DMS114 treated with DMSO at 0.1 percent for 48 hours (cell line): ENCODE results near the gene CANT1.
A peak's percentile ranks its signal among the peaks of the same experiment; 100 is the strongest.
"Not testable (repeated sequence)": the region's sequence is repeated elsewhere in the genome, so short reads cannot be mapped to it uniquely, and the experiment has no call there.

Source experiments
- DNase-seq: peaks from one replicate; lab custom pipeline; 2025; ENCODE audit not compliant: unreplicated experiment; lab: John Stamatoyannopoulos, UW

CANT1 gene

DNA sequence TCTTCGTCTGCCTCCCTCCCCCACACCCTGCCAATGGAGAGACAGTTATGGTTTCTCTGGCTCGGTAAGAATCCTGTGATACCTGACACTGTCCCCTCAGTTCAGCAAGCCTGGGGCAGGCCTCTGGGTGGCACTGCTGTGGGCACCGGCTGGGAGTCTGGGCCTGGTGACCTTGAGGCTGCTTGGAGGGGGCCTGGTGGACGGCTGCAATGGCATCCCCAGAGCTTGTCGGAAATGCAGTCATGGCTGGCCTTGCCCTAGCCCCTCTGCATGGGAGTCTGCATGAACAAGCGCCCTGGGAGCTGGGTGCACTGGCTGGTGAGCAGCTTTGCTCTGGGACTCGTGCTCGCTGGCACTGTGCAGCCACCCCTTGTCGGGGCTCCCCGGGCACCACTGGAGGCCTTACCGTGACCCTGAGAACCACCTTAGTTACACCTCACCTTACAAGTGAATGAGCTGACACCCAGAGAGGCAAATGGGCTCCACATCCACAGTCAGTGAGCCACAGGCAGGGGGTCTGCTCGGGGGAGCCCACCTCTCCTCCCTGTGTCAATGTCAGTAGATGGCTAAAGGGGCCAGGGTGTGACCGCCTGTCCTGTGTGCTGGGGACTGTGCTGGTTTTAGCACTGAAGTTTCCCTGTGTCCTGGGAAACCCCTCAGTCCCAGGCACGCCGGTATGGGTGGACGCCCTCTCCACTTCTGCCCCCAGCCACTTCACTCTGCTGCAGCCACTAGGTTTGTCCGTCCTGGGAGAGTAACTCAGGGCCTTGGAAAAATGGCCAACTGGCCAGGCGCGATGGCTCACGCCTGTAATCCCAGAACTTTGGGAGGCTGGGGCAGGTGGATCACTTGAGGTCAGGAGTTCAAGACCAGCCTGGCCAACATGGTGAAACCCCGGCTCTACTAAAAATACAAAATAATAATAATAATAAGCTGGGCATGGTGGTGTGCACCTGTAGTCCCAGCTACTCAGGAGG, 31.3 kb downstream of the CANT1 start:
- DNase-seq, result no peak

DNA sequence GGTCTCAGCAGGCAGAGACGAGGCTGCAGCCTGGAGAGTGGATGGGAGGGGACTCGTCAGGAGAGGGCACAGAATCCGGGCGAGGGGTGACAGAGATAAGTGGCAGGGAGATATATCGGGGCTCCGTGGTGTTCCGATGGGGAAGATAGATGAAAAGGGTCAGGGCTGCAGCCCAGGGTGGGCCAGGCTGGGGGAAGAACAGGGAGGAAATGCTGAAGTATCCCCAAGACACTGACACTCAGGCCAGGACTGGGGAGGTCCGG, 32.0 kb downstream of the CANT1 start:
- no peak for DNase-seq

DNA sequence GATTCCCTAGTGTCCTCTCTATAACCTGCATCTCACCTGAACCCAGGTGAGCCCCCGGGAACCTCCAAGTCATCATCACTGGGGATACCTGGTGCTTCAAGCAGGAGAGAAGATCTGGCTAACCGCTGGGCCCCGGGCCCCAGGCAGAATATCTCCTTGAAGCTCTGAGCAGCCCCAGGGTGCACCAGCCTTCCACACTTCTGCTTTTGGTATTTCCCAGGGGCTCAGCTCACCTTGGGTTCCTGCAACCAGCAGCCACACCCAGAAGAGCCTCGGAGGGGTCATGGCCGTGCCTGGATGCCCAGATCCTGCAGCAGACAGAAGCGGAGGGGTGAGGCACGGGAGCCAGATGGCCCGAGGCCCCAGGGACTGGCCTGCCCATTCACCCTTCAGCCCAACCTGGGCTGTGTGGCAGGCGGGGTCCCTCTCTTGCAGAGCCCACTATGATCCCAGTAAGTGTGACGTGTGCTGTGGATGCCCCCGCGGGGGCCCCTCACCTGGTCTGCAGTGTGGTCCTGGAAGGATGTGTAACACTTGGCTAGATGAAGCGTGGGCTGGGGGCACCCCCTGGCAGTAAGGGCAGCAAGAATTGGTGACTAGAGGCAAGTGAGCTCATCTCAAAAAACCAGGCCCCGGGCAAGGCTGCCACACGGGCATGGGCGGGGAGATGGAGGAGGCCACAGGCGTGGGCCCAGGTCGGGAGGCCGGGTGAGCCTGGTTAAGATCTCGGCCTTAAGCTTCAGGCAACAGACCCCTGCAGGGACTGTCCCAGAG, 32.5 kb downstream of the CANT1 start:
- DNase-seq, result no peak

DNA sequence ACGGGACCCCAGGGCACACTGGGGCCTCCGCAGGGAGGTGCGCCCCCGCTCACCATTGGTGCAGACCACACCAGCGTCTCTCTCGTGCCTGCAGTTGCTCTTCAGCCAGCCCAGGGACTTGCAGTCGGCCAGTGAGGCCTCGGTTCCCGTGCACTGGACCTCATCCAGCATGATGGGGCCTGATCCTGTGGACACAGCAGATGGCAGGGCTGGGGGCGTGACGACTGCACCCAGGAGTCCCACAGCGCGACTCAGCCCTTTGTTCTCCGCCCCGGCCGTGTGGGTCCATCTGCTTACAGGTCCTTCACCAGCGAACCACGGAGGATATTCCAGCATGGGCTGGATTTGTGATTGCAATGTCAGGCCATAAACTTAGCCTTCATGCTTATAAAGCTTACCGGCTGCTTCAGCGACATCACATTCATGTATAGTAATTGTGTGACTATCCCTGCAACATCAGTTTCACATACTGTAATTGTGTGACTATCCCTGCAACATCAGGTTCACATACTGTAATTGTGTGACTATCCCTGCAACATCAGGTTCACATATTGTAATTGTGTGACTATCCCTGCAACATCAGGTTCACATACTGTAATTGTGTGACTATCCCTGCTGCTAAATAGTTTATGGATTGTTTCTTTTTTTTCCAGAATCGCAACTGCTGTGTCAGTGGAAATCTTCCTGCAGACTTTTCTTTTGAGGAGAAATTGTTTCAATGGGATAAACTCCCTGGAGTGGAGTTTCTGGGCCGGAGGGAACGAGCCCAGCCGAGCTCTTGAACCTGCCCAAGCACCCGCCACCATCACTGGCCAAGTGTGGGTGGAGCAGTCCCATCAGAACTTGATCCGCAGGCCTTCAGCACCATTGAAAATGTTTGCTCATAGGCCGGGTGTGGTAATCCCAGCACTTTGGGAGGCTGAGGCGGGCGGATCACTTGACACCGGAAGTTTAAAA, 34.7 kb downstream of the CANT1 start:
- peak; percentile 23 for DNase-seq

DNA sequence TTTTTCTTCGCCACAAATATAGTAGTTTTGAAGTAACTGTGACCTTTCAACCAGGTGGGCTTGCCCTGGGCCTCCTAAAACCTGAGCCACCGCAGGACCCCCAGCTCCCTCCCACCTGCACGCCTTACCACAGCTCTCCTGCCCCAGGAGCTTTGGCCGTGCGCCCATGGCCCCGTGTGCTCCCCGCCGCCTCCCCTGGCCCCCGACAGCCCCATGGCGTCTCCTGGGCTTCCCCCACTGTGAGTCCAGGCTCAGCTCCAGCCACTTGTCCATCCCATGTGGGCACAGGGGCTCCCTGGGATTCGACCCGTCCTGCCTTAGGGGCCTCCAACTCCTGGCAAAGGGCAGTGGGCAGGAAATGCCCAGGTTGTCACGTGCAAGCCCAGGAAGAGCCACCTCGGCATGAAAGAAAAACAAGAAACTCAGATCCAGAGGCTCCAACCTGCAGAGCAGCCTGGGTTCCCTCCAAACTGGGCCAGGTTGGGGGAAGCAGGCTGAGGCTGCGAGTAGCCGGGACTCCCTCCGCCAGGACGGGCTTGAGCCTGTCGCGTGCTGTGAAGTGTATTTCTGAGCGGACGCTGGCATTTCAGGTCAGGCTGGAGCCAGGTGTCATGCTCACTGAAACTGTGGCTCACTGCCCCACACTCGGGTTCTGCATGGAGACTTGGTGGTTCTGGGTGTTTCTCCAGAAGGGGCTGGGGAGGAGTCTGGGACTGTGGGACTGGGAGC, 35.6 kb downstream of the CANT1 start:
- DNase-seq, result no peak

DNA sequence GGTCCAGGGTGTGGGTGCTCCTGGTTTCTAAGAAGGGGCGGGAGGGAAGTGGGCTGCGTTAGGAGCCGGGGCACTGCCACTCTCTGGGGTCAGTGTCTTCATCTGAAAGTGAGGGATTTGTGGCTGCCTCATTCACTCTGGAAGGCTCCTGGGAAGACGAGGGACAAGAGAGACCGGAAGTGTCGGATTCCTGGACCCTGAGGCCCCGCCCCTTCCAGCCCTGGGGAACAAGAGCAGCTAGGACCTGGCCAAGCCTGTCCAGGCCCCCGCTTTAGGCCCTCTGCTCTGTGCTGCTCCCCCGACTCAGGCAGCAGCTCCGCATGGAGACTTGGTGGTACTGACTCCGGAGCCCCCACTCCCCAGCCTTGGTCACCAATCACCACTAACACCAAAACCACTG, 36.4 kb downstream of the CANT1 start:
- DNase-seq, result no peak

DNA sequence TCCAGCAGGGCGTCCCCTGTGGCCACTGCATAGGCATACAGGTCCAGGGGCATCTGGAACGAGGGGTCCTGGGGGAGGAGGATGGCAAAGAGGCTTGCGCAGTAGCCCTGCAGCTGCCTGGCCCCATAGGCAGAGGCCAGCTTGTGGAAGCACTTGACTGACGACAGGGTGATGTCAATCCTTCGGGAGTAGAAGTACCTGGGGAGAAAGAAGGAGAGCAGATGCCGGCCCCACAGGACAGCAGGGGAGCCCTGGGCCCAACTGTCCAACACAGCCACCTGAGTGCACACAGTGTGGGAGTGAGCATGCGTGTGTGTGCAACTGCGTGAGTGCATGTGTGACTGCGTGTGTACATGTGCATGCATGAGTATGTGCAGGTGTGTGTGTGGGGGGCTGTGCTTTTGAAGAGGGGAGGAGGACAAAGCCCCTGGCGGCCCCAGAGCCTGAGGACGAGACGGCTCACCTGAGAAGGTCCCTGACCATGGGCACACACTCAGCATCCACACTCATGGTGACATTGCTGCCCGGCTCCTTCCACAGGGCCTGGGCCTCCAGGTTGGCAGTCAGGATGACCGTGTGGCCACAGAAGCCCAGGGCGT, 37.0 kb downstream of the CANT1 start:
- DNase-seq, result no peak

DNA sequence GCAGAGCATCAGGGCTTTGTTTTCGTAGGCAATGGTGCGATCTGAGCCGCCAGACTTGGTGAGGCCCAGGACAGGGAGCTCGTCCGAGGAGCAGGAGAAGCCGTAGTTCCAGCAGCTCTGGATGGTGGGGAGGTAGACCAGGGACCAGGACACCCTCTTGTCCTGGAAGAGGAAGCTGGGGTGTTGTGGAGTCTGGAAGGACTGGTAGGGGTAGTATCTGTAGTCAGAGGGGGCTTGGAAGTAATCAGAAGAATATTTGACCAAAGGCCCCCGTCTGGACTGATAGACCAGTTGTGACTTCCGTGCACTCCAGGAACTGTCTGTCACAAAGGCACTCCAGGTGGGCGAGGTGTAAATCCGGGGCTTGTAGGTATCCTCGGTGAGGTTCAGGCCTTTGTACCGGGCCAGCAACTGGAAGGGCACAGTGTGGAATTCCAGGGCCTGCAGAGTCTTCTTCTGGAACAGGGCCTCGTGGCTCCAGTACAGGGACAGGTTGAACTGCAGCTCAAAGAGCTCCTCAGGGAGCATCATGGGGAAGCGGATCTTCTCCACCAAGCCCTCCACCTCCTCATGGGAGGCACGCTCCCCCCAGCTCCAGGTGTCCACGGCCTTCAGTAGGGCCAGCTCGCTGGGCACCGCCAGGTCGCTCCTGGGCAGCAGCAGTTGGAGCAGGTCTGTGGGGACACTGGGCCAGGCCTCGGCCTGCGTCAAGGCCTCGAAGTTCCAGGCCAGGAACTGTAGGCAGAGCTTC, 37.6 kb downstream of the CANT1 start:
- DNase-seq, result no peak

DNA sequence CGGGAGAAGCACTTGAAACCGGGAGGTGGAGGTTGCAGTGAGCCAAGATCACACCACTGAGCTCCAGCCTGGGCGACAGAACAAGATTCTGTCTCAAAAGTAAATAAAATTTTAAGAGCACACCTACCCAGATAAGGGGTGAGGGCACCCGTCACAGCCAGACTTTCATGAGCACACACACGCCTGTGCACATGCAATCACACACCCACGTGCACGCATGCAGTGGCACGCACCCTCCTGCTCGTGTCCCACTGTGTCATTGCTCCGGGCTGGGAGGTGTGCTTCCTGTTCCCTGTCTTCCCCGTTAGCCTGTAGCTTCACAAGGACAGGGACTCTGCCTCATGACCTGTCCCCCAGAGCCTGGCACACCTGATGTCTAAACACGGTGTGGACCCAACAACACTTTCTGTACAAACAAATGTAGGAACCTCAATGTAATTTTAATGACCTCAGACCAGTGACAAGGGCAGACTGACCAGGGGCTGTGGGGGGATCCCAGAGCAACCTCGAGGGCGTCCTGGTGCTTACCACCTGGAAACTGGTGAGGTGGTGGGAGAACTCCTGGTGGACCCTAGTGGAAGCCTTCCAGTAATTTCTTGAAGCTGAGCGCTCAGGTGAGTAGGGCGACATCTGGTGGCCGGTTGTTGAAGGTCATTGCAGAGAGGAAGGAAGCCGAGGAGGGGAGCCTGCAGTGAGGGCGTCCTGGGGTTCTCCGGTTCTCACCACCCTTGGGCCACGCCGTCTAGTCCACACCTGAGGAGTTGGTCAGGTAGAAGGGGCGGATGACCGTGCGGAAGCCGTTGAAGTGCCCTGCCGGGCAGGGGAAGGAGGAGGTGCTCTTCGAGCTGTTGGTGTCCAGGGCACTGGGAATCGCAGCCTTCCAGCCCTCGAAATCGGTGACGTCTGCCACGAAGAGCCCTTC, 38.5 kb downstream of the CANT1 start:
- peak; percentile 64 for DNase-seq

DNA sequence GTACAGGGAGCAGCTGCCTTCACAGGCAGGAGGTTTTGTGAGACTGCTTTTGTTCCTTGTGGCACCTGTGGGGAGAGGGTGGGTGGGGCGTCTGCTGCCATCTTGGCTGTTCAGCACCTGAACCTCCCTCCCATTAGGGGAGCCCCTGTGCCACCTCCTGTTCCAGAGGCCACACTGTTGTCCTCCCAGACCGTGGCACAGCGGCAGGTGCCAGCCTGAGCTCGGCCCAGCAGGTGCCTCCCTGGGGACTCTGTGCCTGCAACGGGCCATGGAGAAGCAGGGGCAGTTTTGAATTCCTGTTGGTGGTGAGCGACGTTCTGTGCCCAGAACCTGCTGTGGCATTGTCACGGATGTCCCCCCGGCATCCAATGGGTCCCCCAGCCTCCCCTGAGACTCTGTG, 39.7 kb downstream of the CANT1 start:
- no peak for DNase-seq

DNA sequence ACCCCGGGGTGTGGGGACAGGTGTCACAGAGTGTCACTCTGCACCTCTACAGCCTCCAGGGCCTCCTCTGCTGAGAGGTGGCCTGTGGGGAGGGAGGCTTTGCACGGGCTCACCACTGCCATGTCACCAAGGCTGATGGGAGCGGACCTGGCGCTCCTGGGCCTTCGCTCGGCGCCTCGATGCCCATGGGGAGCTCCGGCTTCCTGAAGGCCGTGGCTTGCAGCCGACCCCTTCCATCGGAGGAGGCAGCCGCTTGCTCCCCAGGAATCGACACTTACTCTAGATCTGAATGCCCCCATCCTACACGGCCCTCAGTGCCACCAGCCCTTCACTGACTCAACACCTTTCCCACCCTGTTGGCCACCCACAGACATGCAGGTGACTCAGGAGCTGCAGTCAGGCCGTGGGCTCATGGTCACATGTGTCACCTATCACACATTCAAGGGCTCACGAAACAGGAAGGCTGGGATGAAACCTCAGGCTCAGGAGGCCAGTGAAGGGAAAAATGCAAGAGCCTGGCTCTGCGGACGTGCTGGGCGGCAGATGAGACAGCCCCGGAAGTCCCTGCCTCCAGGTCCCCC, 41.7 kb downstream of the CANT1 start:
- DNase-seq, result no peak

DNA sequence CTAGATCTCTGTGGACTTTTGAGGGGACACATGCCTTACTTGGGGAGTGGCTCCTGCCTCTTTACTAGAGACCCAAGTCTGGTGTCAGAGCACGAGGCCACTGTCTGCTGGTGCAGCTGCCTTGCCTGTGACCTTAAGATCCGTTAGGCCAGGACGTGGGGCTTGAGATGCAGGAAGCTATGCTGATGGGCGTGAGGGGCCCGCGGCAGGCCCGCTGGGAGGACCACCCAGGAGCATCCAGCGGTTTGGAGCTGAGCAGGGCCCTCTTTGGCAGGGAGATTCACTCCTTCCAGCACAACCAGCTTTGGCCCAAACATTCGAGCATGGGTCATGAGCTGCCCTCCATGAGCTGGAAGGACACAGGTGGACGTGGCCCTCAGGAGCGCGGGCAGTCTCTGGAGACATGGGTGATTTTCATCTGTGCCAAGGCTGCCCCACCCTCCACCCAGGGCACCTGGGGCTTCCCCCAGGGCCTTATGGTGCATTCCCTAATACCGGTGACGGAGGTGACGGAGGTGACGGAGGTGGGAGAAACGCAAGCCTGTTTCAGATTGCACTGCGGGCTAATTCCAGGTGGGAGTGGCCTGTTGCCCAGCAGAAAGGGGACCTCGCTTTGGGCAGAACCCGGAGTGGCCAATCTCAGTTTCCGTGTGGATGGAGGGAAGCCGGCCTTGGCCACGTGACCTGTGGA, 42.5 kb downstream of the CANT1 start:
- no peak for DNase-seq

DNA sequence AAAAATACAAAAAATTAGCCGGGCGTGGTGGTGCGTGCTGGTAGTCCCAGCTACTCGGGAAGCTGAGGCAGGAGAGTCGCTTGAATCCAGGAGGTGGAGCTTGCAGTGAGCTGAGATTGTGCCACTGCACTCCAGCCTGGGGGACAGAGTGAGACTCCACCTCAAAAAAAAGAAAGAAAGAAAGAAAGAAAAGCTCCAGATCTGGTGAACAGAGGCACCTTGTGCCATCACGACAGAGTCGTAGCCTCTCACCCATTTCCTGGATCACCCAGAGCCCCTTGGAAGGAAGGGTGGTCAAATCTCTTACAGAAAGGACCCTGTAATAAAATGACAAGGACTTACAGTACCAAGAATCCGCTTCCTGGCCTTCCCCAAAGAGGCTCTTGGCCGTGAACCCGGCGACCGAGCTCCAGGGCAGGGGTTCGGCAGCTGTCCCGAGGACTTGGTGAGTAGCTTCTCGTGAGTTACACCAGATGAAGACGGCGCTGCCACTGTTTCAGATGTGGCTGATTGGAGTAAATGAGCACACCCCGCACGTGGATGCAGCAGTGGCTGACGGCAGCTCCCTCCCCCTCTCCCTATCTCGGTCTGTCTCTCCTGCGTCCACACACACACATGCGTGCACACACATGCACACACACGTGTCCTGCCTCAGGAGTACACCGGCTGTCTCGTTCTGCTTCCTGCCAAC, 43.3 kb downstream of the CANT1 start:
- no peak for DNase-seq

DNA sequence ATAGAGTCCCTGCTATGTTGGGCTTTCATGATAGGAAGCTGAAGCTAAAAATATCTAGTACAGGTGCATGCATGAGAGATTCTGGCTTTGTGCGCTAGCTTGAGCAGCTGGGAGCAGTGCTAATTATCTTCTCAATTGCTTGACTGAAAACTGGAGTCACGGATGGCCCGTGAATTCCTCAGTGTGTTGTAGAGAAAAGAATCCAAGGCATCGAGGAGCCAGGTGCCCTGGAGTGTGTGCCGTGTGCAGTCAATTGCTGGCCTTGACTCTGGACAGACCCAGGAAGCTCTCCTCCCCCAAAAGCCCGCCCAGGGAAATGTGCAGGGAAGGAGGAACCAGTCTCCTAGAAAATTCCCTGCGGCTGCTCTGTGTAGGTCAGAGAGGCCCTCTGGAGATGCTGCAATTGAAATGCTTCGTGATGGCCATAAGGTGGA, 44.1 kb downstream of the CANT1 start:
- DNase-seq, result no peak

DNA sequence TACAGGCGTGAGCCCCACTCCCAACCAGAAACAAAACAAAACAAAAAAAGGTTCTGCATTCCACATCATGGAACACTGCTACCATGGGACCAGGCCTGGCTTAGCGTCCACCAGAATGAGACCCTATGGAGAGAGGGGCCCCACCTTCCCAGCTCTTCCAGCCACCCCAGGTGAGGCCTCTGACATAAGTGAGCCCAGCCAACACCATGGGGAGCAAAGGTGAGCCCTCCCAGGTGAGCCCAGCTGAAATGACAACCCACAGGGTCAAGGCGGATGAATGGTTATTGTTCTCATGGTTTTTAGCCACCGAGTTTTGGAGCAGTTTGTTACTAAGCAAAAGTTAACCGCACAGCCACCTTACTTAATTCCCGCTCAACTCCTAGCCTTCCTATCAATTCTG, 46.2 kb downstream of the CANT1 start:
- no peak for DNase-seq

DNA sequence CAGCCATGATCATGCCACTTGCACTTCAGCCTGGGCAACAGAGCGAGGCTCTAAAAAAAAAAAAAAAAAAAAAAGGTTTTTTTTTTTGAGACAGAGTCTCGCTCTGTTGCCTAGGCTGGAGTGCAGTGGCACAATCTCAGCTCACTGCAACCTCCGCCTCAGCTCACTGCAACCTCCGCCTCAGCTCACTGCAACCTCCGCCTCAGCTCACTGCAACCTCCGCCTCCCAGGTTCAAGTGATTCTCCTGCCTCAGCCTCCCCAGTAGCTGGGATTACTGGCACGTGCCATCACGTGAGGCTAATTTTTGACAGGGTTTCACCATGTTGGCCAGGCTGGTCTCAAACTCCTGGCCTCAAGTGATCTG, 46.6 kb downstream of the CANT1 start:
- not testable (repeated sequence) for DNase-seq
